CD4-positive, alpha-beta T cell treated with Interleukin-12 subunit alpha and Interleukin-12 subunit beta, for 1 hour (primary cell): ENCODE results near the gene SLC5A5.
A peak's percentile ranks its signal among the peaks of the same experiment; 100 is the strongest.

Source experiments
- DNase-seq: peaks from one replicate; pipeline ENCODE4 v3.0.0-alpha.2; 2020

Gene SLC5A5

GRCh38 chr19:17871878-17872250, at the start of gene SLC5A5:
Gene SLC5A5, plus strand, starts transcription at chr19:17871945. Its CDS starts 375 bp downstream, at chr19:17872320.
- DNase-seq: no peak

DNA sequence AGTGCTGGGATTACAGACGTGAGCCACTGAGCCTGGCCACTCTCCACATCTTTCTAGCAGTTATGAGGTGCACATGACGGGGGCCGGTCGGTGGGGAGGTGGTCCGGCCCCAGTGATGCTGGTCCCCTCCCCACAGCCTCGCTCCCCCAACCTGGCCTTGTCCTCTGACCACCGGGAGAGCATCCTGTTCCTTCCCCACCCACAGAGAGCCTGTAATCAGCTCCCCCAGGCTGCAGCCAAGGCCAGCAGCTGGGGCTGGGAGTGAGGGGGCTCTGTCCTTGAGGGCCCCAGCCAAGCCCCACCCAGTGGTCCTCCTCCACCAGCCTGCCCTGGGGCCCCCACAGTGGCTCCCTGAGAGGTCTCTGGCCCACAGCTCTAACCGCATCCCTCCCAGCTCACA, 47.4 kb upstream of the SLC5A5 start:
- no peak for DNase-seq

GRCh38 chr19:17826508-17827056, 45.2 kb upstream of the SLC5A5 start:
- no peak for DNase-seq

- DNase-seq: no peak
Measured at GRCh38 chr19:17829855-17830566, 41.7 kb upstream of the SLC5A5 start.

GRCh38 chr19:17830567-17831418, 41.0 kb upstream of the SLC5A5 start:
- DNase-seq: peak; percentile 51

DNA sequence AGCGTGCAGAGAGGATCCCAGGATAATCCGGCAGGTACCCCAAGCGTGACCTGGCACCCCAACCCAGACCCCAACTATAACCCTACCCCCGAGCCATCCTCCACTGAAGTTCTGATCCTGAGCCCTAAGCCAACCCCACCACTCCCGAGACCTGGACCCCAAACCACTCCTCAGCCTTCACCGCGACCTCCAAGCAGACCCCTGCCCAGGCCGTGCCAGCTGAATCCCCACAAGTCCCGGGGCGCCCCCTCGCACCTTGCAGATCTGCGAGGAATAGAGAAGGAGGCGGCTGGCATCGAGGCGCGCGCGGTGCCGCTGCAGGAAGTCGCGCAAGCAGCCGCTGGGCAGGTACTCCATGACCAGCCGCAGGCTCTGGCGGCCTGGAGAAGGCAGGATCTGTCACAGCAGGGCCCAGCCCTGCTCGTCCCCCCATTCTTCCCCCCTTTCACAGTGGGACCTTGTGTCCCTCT, 40.3 kb upstream of the SLC5A5 start:
- no peak for DNase-seq

GRCh38 chr19:17832443-17833208, 39.1 kb upstream of the SLC5A5 start:
- DNase-seq: no peak

DNA sequence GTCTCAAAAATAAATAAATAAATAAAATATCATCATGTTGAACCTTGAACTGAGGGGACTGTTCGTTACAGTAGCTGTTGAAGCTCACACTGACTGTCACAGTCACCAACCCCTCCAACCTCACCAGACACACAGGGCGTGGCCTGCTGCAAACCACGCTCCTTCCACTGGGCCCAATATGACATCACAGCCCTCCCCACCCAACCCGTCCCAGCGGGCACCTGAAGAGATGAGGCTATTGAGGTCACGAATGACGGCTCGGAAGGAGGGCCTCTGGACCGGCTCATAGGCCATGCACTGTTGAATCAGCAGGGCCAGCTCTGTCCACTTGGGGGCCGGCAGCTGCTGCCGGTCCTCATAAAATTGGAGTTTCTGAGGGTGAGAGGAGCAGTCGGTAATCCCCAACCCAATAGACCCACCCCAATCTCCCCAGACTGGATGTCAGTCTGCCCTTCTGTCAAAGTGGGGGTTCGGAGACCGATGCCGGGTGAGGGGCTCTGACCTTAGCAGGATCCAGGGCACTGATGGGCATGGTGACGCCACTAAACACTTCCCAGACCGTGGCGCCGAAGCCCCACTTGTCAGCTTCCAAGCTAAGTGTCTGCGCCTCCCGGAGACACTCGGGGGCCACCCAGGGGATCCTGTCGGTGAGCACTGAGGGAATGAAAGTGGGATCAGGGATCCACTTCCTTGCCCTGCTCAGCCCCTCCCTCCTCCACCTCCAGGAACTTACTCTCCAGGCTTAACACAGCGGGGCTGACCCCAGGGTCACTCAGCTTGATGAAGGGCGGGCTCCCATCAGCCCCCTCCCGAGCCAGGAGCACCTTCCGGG, 37.2 kb upstream of the SLC5A5 start:
- DNase-seq: no peak

DNA sequence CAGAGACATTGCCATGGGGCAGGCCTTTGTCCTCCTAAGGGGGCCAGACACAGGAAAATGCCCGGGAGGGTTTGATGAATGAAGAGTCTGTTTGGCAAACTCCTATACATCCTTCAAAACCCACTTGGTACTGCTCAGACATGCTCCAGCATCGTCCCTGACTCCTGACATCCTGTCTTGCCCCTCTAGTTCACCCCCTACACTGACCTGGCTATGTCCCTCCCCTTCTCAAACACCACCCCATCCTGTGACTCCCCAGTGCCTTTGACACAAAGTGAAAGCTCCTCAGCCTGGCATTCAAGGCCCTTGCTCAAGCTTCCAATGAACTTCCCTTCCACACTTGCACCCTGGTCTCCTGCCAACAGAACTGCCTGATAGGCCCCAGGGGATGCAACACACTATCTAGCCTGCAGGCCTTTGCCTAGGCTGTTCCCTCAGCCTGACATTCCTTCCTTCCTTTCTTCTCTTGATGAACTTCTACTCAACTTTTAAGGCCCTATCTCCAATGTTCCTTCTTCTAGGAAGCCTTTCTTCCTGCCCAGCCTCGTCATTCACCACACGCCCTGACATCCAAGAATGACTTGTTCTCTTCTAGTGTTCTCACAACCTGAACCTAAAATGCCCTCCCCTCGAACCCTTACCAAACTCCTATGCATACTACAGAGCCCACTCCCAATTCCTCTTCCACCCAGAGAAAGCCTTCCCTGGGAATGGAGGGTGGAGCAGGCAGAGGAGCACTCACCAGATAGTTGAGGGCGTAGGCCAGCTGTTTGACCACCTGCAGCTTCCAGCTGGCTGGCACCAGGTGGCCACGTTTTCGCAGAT, 36.4 kb upstream of the SLC5A5 start:
- DNase-seq: no peak

GRCh38 chr19:17836530-17836929, 35.2 kb upstream of the SLC5A5 start:
- DNase-seq: no peak

DNA sequence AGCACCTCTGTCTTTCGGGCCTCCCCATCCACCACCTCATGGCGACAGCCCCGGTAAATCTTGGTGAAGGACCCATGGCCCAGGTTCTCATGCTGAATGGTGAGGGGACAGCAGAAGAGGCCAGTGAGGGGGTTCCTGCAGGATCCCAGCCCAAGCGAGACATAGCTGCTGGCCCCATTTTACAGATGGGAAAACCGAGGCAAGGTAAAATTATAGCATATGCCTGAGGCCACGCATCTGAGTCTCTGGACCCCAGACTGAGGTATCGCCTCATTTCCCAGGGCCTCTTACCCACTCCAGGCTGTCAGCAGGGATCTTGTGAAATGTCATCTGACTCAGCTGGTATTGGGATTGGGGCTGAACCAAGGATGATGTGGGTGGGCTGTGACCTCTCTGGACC, 33.8 kb upstream of the SLC5A5 start:
- no peak for DNase-seq

GRCh38 chr19:17840019-17840418, 31.7 kb upstream of the SLC5A5 start:
- DNase-seq: no peak

DNA sequence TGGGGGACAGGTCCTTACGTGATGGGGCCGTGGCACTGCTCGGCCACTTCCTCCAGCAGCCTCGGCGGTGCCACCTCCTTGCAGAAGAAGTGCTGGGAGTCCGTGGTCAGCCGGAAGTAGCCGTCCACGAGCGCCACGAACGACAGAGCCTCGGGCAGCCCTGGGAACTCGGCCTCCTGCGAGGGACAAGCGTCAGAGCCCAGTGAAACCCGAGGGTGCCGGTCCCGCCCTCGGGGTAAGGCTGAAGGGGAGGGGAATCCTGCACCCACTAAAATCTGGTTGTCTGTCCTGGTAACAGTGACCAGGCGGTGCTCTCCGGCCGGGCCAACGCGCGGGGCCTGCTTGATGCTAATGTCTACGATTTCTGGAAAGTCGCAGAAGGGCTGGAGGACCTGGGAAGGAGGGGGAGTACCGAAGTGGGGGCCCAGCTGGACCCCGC, 30.4 kb upstream of the SLC5A5 start:
- no peak for DNase-seq

- DNase-seq: peak; percentile 55
Measured at GRCh38 chr19:17841810-17842662, 29.7 kb upstream of the SLC5A5 start.

DNA sequence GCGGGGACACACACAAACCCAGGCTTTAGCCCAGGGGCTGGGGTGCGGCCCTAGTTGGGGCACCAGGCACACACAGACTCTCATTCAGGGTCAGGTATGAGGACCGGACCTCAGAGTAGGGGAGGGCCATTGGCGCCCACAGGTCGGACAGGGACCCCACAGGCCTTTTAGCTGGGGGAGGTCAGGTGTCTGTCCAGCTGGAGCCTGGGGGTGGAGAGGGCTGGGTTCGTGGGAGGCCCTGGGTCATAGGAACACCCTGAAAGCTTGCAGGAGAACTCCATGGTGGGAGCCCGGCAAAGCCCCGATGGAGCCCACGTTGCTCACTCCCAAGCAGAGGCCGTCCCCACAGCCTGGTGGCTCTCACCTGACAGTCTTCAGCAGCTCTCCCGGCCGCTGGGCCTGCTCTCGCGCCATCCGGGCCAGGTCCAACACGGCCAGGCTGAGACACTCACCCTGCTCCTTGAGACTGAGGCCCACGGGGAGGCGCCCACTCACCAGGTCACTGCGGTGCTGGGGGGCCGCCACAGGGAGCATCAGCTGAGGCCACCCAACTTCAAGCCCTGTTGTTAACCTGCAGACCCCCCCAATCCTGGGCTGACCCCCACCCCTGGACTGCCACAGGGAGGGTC, 29.0 kb upstream of the SLC5A5 start:
- no peak for DNase-seq

- no peak for DNase-seq
Measured at GRCh38 chr19:17843292-17843827, 28.4 kb upstream of the SLC5A5 start.

GRCh38 chr19:17843908-17844490, 27.7 kb upstream of the SLC5A5 start:
- DNase-seq: no peak

GRCh38 chr19:17846146-17846545, 25.6 kb upstream of the SLC5A5 start:
- peak; percentile 72 for DNase-seq
